Measurements from ENCODE around the gene SLC35C1. TPM values are rescaled to one million over a fixed set of nuclear protein-coding genes. Genes with fewer than 3 reads are reported as not detected.

Gene SLC35C1
- total and polyA plus RNA-seq, 2 experiments from 2014 or later, result 6.8 to 11.0 TPM

DNA sequence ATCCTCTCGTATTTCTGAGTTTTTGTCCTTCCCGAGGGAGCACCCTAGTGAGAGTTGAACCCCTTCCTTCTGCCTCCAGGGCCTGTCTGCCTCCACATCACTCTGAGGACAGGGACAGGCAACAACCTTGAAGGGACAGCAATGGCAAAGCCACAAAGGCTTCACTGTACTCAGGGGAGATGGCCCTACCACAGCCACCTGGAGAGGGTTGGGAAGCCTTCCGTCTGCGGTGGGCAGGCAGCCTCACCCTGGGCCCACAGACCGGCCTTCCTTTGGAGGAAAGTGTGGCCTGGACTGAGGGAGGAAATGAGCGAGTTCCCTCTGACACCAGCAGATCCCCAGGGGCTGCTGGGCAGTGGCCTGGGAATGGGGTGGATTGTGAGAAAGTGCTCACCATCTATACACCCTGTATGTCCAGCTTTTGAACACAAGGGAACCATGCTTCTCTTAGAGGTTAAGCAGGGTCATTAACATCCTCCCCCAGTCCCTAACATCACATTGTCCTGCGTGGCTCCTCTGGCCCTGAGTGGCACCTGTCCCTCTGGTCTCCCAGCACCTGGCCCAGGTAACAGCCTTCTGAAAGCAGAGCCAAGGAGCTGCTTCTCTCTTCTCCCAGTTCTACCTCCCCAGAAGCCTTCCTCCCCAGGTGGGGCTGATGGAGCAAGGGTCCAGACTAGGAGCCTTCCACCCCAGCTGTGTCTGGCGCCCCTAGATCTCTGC is 6.8 kb downstream of the SLC35C1 start:
- TF ChIP-seq NANOG (IDR thresholded peaks at IDR 0.05; ENCODE audit: borderline replicate concordance) (no peak), EZH2phosphoT487 (IDR thresholded peaks at IDR 0.05; ENCODE audit: unreplicated experiment) (no peak), EZH2 (IDR thresholded peaks at IDR 0.05; ENCODE audit: low read depth, unreplicated experiment) (no peak), POLR2AphosphoS5 (IDR thresholded peaks at IDR 0.05; ENCODE audit: low read depth) (no peak)
- TF ChIP-seq, protein P1, sequence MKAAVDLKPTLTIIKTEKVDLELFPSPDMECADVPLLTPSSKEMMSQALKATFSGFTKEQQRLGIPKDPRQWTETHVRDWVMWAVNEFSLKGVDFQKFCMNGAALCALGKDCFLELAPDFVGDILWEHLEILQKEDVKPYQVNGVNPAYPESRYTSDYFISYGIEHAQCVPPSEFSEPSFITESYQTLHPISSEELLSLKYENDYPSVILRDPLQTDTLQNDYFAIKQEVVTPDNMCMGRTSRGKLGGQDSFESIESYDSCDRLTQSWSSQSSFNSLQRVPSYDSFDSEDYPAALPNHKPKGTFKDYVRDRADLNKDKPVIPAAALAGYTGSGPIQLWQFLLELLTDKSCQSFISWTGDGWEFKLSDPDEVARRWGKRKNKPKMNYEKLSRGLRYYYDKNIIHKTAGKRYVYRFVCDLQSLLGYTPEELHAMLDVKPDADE (IDR thresholded peaks at IDR 0.05), result no peak
- Mint-ChIP-seq H3K4me3 (no peak overlapping the region), H3K36me3 (ENCODE audit: low read depth) (peaks cover 15% of the 10 kb centered on the region; the same call in 2 of the 3 replicates), H3K4me1 (peaks cover 28% of the 10 kb centered on the region), H3K27ac (0 out of 2 replicates have a peak overlapping the region, but pooled peaks have one; percentile 46), H3K27me3 (ENCODE audit: insufficient read depth, low read depth, poor library complexity) (peaks cover 12% of the 10 kb centered on the region), H3K9me3 (no peaks in the 10 kb centered on the region)
- H3K4me3 ChIP-seq, result no peak overlapping the region
- H3K9me2 ChIP-seq (ENCODE audit: insufficient read depth), result no peaks in the 10 kb centered on the region
- ATAC-seq (no peak), DNase-seq (ENCODE audit: low spot score) (no peak)
- H3K4me1 ChIP-seq (ENCODE audit: insufficient read depth), result peaks cover 14% of the 10 kb centered on the region
- H2AFZ ChIP-seq, result no peak overlapping the region
- no peaks in the 10 kb centered on the region for H3K36me3 ChIP-seq (ENCODE audit: insufficient read depth)
- peaks cover 4% of the 10 kb centered on the region; the same call in 1 of the 2 replicates for H4K20me1 ChIP-seq (replicated peaks; ENCODE audit: insufficient read depth)
- peaks cover 4% of the 10 kb centered on the region; the same call in 1 of the 2 replicates for H3K79me2 ChIP-seq (replicated peaks; ENCODE audit: insufficient read depth)
- H3K27me3 ChIP-seq (ENCODE audit: insufficient read depth), result no peaks in the 10 kb centered on the region
- H3F3A ChIP-seq (replicated peaks; ENCODE audit: low read depth), result no peaks in the 10 kb centered on the region
- no peak overlapping the region for H3K4me2 ChIP-seq
- H3K27ac ChIP-seq (ENCODE audit: low read depth), result no peak overlapping the region

DNA sequence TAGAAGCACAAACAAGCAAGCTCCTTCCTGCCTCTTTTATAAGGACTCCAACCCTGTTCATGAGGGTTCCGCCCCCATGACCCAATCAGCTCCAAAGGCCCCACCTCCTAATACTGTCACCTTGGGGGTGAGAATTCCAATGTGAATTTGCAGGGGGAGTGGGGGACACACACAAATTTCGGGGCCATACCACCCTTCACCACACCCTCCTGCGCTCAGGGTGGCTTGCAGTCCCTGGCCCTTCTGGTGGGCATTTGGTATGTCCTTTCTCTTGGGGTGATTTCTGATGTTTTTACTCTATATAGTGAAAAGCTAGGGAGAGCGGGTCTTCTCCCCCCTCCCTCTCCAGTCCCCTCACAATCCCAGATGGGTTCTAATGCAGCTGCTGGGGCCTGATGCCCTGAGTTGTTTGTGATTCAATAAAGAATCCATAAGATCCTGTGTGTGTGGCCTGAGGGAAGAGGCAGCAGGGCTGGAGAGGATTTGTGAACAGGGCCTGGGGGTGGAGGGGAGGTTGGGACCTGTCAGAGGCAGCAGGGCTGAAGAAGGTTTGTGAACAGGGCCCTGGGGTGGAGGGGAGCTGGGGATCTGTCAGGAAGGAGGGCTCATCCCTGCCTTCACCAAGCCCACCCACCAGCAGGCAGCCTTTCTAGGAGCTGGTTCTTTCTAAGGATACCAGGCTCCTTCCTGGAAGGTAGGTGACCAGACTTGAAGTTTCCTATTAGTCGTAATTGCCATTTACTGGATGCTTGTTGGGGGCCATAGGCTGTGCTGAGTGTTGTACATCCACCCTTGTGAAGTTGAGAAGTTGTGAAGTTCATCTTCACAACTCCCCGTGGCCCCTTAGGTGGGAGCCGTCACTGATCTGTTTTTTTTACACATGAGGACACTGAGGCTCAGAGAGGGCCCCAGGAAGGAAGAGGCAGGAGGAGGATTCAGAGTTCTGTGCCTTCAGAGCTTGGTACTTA is 7.9 kb downstream of the SLC35C1 start:
- Histone ChIP-seq H3K4me1 (ENCODE audit: insufficient read depth) (peaks cover 10% of the 10 kb centered on the region), H3K36me3 (ENCODE audit: insufficient read depth) (no peaks in the 10 kb centered on the region), H2AFZ (no peak overlapping the region), H4K20me1 (replicated peaks; ENCODE audit: insufficient read depth) (peaks cover 4% of the 10 kb centered on the region; the same call in 1 of the 2 replicates), H3K79me2 (replicated peaks; ENCODE audit: insufficient read depth) (no peaks in the 10 kb centered on the region), H3K27ac (ENCODE audit: low read depth) (no peak overlapping the region), H3K9me2 (ENCODE audit: insufficient read depth) (no peaks in the 10 kb centered on the region), H3K27me3 (ENCODE audit: insufficient read depth) (no peaks in the 10 kb centered on the region), H3K4me3 (no peak overlapping the region), H3F3A (replicated peaks; ENCODE audit: low read depth) (no peaks in the 10 kb centered on the region), H3K4me2 (no peak overlapping the region)
- Mint-ChIP-seq H3K36me3 (ENCODE audit: low read depth) (peaks cover 15% of the 10 kb centered on the region; the same call in 2 of the 3 replicates), H3K27ac (no peak overlapping the region), H3K9me3 (no peaks in the 10 kb centered on the region), H3K4me3 (no peak overlapping the region), H3K27me3 (ENCODE audit: insufficient read depth, low read depth, poor library complexity) (peaks cover 14% of the 10 kb centered on the region), H3K4me1 (peaks cover 29% of the 10 kb centered on the region)
- DNase-seq (ENCODE audit: low spot score) (peak; percentile 37), ATAC-seq (peak; percentile 19)
- no peak for TF ChIP-seq STAT1 (IDR thresholded peaks at IDR 0.05; ENCODE audit: unreplicated experiment)

- Histone ChIP-seq H3K27me3 (ENCODE audit: insufficient read depth) (no peaks in the 10 kb centered on the region), H3F3A (replicated peaks; ENCODE audit: low read depth) (no peaks in the 10 kb centered on the region), H3K4me3 (no peak overlapping the region), H2AFZ (no peak overlapping the region), H4K20me1 (replicated peaks; ENCODE audit: insufficient read depth) (peaks cover 4% of the 10 kb centered on the region; the same call in 1 of the 2 replicates), H3K36me3 (ENCODE audit: insufficient read depth) (no peaks in the 10 kb centered on the region), H3K4me1 (ENCODE audit: insufficient read depth) (peaks cover 10% of the 10 kb centered on the region), H3K9me2 (ENCODE audit: insufficient read depth) (no peaks in the 10 kb centered on the region), H3K27ac (ENCODE audit: low read depth) (no peak overlapping the region), H3K79me2 (replicated peaks; ENCODE audit: insufficient read depth) (no peaks in the 10 kb centered on the region), H3K4me2 (no peak overlapping the region; the same call in 1 of the 2 replicates)
- Mint-ChIP-seq H3K4me1 (peaks cover 29% of the 10 kb centered on the region), H3K4me3 (no peak overlapping the region), H3K9me3 (no peaks in the 10 kb centered on the region), H3K27ac (no peak overlapping the region; the same call in 1 of the 2 replicates), H3K27me3 (ENCODE audit: insufficient read depth, low read depth, poor library complexity) (peaks cover 11% of the 10 kb centered on the region), H3K36me3 (ENCODE audit: low read depth) (peaks cover 10% of the 10 kb centered on the region; the same call in 1 of the 3 replicates)
- peak; percentile 72 for ATAC-seq
- DNase-seq (ENCODE audit: low spot score), result peak; percentile 62
- TF ChIP-seq CTCF (conservative IDR thresholded peaks at IDR 0.05; ENCODE audit: low read depth in 2 of 2), result peak; percentile 11 to 22; a peak in 2 of 4 replicates
- no peak for TF ChIP-seq EZH2 (IDR thresholded peaks at IDR 0.05; ENCODE audit: low read depth, unreplicated experiment)
These were observed 10.8 kb downstream of the SLC35C1 start for GRCh38 chr11:45815747-45816146.
